GM18951 (cell line): Measurements from ENCODE around the gene PTPRG.

Experiments used
- POLR2A ChIP-seq: IDR thresholded peaks from 4 replicates; pipeline ENCODE4 v1.6.1; 2011; ENCODE audit warnings: mild to moderate bottlenecking; ENCODE audit not compliant: insufficient read length, insufficient read depth; ENCODE audit errors: extremely low read depth
- in situ Hi-C: fragments of 300-500 bp; cut with MboI; formaldehyde crosslinking; loops from one replicate; pipeline ENCODE4 v1.12.0; 2022; ENCODE audit warnings: low sequenced_read_pairs, mixed read lengths, inconsistent platforms; ENCODE audit not compliant: unreplicated experiment

Gene PTPRG

GRCh38 chr3:61649381-61650170 is 88.2 kb downstream of the PTPRG start:
- in situ Hi-C loops: no loop called here
- TF ChIP-seq POLR2A: no peak

GRCh38 chr3:61650276-61650675 is 88.9 kb downstream of the PTPRG start:
- in situ Hi-C loops: no loop called here
- TF ChIP-seq POLR2A: no peak

- in situ Hi-C loops: no loop called here
- TF ChIP-seq POLR2A: no peak
Observed at GRCh38 chr3:61650719-61651410, 89.5 kb downstream of the PTPRG start.

- in situ Hi-C loops: no loop called here
- no peak for TF ChIP-seq POLR2A
Observed at GRCh38 chr3:61657689-61658088, 96.3 kb downstream of the PTPRG start.

- TF ChIP-seq POLR2A: no peak
- in situ Hi-C loops: no loop called here
Observed at GRCh38 chr3:61662861-61663260, 101.5 kb downstream of the PTPRG start.

- TF ChIP-seq POLR2A: no peak
- in situ Hi-C loops: no loop called here
Observed at GRCh38 chr3:61663356-61664104, 102.2 kb downstream of the PTPRG start.

GRCh38 chr3:61664105-61664482 is 102.7 kb downstream of the PTPRG start:
- in situ Hi-C loops: no loop called here
- TF ChIP-seq POLR2A: no peak

- in situ Hi-C loops: no loop called here
- TF ChIP-seq POLR2A: no peak
Observed at GRCh38 chr3:61665121-61665520, 103.8 kb downstream of the PTPRG start.

- TF ChIP-seq POLR2A: no peak
Observed at GRCh38 chr3:61665987-61666386, 104.6 kb downstream of the PTPRG start.

GRCh38 chr3:61666615-61667330 is 105.4 kb downstream of the PTPRG start:
- in situ Hi-C loops: no loop called here
- no peak for TF ChIP-seq POLR2A

More at GRCh38 chr3:61665987-61666386, 104.6 kb downstream of the PTPRG start:
- in situ Hi-C loops: no loop called here

- in situ Hi-C loops: no loop called here
- no peak for TF ChIP-seq POLR2A
Observed at GRCh38 chr3:61667383-61667782, 106.0 kb downstream of the PTPRG start.

GRCh38 chr3:61667814-61668213 is 106.4 kb downstream of the PTPRG start:
- TF ChIP-seq POLR2A: no peak
- in situ Hi-C loops: no loop called here
